ENCODE data around the gene AFF1.

The AFF1 gene

GRCh38 chr4:87151730-87152129, 216.9 kb downstream of the AFF1 start:
- no peak for DNase-seq (ENCODE audit: low read depth)

DNA sequence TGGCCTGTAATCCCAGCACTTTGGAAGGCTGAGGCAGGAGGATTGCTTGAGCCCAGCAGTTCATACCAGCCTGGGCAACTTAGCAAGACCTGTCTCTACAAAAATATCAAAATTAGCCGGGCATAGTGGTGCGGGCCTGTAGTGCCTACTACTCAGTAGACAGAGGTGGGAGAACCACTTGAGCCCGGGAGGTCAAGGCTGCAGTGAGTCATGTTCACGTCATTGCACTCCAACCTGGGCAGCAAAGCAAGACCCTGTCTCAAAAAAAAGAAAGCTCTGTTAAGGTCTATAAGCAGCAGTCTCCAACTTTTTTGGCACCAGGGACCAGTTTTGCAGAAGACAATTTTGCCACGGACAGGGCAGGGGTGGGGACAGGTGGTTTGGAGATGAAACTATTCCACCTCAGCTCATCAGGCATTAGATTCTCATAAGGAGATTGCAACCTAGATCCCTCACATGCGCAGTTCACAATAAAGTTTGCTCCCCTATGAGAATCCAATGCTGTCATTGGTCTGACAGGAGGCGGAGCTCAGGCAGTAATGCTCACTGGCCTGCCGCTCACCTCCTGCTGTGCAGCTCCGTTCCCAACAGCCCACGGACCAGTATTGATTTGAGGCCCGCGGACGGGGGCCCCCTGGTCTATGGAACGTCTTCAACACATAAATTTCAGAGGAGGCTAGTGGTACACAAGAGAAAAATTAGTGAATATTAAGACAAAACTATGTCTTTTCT, 217.7 kb downstream of the AFF1 start:
- DNase-seq (ENCODE audit: low read depth), result no peak

GRCh38 chr4:87153078-87153870, 218.5 kb downstream of the AFF1 start:
- DNase-seq (ENCODE audit: low read depth), result no peak

DNA sequence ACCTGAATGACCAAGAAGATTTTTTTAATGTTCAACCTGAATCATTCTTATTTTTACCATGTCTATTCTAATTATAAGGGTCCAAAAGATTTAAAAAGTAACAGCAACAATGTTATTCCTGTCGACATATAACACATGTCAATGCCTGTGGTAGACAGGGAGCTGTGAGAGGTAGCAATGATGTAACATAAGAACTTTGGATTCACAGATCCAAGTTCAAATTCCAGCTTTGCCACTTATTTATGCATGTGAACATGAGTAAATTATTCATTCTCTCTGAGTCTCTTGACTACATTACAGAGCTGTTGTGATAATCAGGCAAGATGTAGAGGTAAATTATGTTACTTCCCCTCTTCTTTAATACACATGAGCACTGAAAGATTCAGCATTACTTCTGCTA, 231.1 kb downstream of the AFF1 start:
- no peak for DNase-seq (ENCODE audit: low read depth)

GRCh38 chr4:87166296-87166854, 231.6 kb downstream of the AFF1 start:
- no peak for DNase-seq (ENCODE audit: low read depth)

DNA sequence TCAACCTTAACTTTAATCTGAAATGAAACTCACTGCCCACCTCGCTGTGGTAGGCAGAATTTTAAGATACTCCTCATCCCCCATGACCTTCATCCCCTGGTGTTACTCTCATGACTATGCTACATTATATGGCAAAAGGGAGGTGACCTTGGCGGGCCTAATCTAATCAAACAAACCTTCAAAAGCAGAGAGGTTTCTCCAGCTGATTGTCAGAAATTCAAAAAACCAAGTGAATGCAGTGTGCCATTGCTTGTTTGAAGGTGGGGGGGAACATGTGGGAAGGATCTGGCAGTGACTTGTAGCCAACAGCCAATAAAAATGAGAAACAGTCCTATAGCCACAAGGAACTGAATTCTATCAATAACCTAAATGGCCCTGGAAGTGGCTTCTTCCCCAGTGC, 237.1 kb downstream of the AFF1 start:
- DNase-seq (ENCODE audit: low read depth), result no peak

DNA sequence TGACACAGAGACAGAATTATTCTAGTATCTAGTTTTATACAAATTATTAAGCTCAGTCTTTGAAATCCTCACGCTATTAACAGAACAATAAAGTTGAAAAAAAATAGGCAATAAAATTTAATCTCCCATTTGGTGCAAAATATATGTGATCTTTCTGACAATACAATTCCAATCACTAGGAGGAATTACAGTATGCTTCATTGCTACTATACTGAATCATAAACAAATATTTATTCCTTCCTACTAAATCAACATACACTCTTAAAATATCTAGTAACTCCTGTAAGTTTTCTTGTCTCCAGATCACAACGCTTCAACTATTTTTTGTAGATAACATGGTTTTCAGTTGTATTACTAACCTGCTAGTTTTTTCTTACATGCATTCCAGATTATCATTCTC, 239.9 kb downstream of the AFF1 start:
- no peak for DNase-seq (ENCODE audit: low read depth)

GRCh38 chr4:87179751-87180150, 244.9 kb downstream of the AFF1 start:
- DNase-seq (ENCODE audit: low read depth), result no peak

DNA sequence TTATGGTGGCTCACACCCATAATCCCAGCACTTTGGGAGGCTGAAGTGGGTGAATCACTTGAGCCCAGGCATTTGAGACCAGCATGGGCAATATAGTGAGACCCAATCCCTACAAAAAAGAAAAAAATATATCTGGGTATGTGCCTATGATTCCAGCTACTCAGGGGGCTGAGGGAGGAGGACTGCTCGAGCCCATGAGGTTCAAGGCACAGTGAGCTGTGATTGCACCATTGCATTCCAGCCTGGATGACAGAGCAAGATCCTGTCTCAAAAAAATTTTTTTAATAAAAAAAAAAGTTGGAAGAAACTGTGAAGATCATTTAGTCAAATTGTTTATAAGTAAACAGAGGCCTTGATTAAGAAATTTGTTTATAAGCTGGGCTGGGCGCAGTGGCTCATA, 246.0 kb downstream of the AFF1 start:
- DNase-seq (ENCODE audit: low read depth), result no peak

GRCh38 chr4:87185146-87185870, 250.5 kb downstream of the AFF1 start:
- no peak for DNase-seq (ENCODE audit: low read depth)

DNA sequence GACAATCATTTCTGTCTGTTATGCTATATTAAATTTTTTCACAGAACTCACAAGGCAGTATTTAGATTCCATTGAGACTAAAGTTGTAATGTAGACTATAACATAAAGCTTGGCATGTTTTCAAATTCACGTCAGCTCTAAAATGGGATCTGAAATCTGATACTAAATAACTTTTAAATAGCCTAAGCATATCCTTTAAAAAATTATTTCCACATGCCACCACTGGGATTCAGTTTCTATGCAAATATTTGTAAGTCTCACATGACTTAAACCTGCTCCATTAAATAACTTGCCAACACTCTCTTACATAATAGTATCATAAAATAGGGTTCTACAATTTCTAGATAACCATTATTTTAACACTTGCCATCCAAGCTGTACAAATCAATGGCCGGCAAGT, 253.2 kb downstream of the AFF1 start:
- DNase-seq (ENCODE audit: low read depth), result peak; percentile 24

DNA sequence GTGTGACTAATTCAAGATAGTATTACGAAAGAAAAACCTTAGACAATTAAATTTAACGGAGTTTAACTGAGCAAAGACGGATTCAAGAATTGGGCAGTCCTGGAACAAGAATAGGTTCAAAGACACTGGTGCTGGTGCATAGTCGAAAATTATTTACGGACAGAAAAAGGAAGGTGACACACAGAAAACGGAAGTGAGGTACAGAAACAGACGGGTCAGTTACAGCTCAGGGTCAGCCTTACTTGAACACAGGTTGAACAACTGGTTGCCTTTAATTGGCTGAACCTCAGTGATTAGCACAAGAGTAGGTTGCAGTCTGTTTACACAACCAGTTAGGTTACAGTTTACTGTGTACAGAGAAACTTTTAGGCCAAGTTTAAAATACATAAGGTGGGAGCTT, 254.1 kb downstream of the AFF1 start:
- DNase-seq (ENCODE audit: low read depth), result no peak

Data from fibroblast of the conjunctiva (primary cell).